Activated T-cell treated with anti-CD3 and anti-CD28 coated beads for 4 hours (primary cell): Measurements from ENCODE around the gene MAML3.
"Not testable (repeated sequence)": the region's sequence is repeated elsewhere in the genome, so short reads cannot be mapped to it uniquely, and the experiment has no call there.

Experiments
- DNase-seq: peaks from one replicate; pipeline ENCODE4 v3.0.0-alpha.2; 2020

The MAML3 gene

GRCh38 chr4:139956507-139957017 lies 197.4 kb downstream of the MAML3 start:
- no peak for DNase-seq

- no peak for DNase-seq
These were observed 198.4 kb downstream of the MAML3 start for GRCh38 chr4:139955600-139955999.

GRCh38 chr4:139954512-139954911 lies 199.5 kb downstream of the MAML3 start:
- DNase-seq = no peak

GRCh38 chr4:139951021-139951420 lies 203.0 kb downstream of the MAML3 start:
- DNase-seq = no peak

GRCh38 chr4:139950568-139950967 lies 203.4 kb downstream of the MAML3 start:
- no peak for DNase-seq

GRCh38 chr4:139944916-139945315 lies 209.1 kb downstream of the MAML3 start:
- not testable (repeated sequence) for DNase-seq

- no peak for DNase-seq
These were observed 210.7 kb downstream of the MAML3 start for GRCh38 chr4:139943277-139943676.

GRCh38 chr4:139942241-139942640 lies 211.7 kb downstream of the MAML3 start:
- no peak for DNase-seq

GRCh38 chr4:139940600-139940999 lies 213.4 kb downstream of the MAML3 start:
- DNase-seq = no peak

- no peak for DNase-seq
These were observed 215.6 kb downstream of the MAML3 start for GRCh38 chr4:139938414-139938813.

GRCh38 chr4:139935911-139936310 lies 218.1 kb downstream of the MAML3 start:
- no peak for DNase-seq

- no peak for DNase-seq
These were observed 219.2 kb downstream of the MAML3 start for GRCh38 chr4:139934708-139935195.

GRCh38 chr4:139934057-139934707 lies 219.8 kb downstream of the MAML3 start:
- DNase-seq = no peak

GRCh38 chr4:139933541-139933940 lies 220.4 kb downstream of the MAML3 start:
- no peak for DNase-seq

- no peak for DNase-seq
These were observed 220.9 kb downstream of the MAML3 start for GRCh38 chr4:139933104-139933503.

- no peak for DNase-seq
These were observed 229.2 kb downstream of the MAML3 start for GRCh38 chr4:139924782-139925181.

GRCh38 chr4:139922406-139923024 lies 231.5 kb downstream of the MAML3 start:
- DNase-seq = no peak

- DNase-seq = no peak
These were observed 232.4 kb downstream of the MAML3 start for GRCh38 chr4:139921429-139922184.

GRCh38 chr4:139920486-139921002 lies 233.4 kb downstream of the MAML3 start:
- DNase-seq = no peak

- no peak for DNase-seq
These were observed 234.5 kb downstream of the MAML3 start for GRCh38 chr4:139919521-139919920.

- no peak for DNase-seq
These were observed 235.0 kb downstream of the MAML3 start for GRCh38 chr4:139919004-139919403.

GRCh38 chr4:139918591-139918990 lies 235.4 kb downstream of the MAML3 start:
- no peak for DNase-seq

GRCh38 chr4:139917896-139918295 lies 236.1 kb downstream of the MAML3 start:
- no peak for DNase-seq
